Measurements from ENCODE around the gene TDRD9. TPM values are rescaled to one million over a fixed set of nuclear protein-coding genes. Genes with fewer than 3 reads are reported as not detected.

The TDRD9 gene
- total and polyA plus RNA-seq, 2 experiments from 2014 or later: not detected

DNA sequence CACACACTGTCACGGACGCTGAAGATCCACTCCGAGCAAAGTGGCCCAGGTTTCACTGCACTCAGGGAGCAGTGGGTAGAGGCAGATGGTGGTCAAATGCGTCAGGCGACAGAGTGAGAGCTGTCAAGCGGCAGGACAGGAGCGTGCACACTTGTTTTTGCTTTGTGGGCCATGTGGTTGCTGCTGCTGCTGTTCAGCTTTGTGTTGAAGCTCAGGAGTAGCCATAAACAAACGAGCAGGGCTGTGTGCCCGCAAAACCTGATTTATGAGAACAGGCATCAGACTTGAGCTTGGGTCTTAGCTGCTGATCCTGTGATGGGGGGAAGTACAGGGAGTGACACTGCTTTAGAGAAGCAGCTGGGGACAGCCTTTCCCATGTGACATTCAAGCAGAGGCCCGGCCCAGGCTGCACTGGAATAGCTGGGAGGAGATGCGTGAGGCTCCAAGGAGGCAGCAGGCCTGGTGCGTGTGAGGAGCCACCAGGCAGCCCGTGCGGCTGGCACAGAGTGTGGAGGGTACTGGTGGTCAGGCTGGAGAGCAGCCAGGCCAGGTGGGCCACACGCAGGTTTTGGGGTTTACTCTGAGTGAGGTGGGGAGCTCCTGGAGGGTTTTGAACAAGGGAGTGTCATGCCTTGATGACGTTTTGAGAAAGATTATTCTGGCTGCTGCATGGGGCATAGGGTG, 126.1 kb downstream of the TDRD9 start:
- H3K4me3 ChIP-seq: no peak overlapping the region
- DNase-seq: no peak
- TF ChIP-seq EZH2 (IDR thresholded peaks at IDR 0.05; ENCODE audit: insufficient read depth, poor library complexity, severe bottlenecking): no peak
- TF ChIP-seq EZH2phosphoT487 (IDR thresholded peaks at IDR 0.05; ENCODE audit: insufficient read depth, low read depth): no peak
- H3K9me2 ChIP-seq (ENCODE audit: insufficient read depth): no peaks in the 10 kb centered on the region
- no peaks in the 10 kb centered on the region for H3K4me1 ChIP-seq (ENCODE audit: insufficient read depth)
- no peak overlapping the region for H3K27ac ChIP-seq
- no peak overlapping the region for H3K4me2 ChIP-seq (ENCODE audit: unreplicated experiment)
- no peak overlapping the region for H2AFZ ChIP-seq
- H4K20me1 ChIP-seq (ENCODE audit: insufficient read depth): no peaks in the 10 kb centered on the region
- no peaks in the 10 kb centered on the region for H3K9me3 ChIP-seq (ENCODE audit: low read depth)
- 35 to 36% methylated on average over 16 of the region's 16 CpGs for WGBS, 2 experiments (ENCODE audit: low coverage in 1 of 2, low lambda C conversion rate in 2 of 2, missing lambda C conversion rate in 2 of 2)
- peaks cover 37% of the 10 kb centered on the region; the same call in 1 of the 2 replicates for H3K27me3 ChIP-seq (replicated peaks; ENCODE audit: insufficient read depth)
- no peaks in the 10 kb centered on the region for H3K79me2 ChIP-seq (ENCODE audit: insufficient read depth)
- in situ Hi-C loops (cut with MboI): no loop called here
- no peaks in the 10 kb centered on the region for H3F3A ChIP-seq (ENCODE audit: insufficient read depth)
- no peaks in the 10 kb centered on the region for H3K36me3 ChIP-seq (ENCODE audit: low read depth)
- no peak overlapping the region for H3K9ac ChIP-seq

DNA sequence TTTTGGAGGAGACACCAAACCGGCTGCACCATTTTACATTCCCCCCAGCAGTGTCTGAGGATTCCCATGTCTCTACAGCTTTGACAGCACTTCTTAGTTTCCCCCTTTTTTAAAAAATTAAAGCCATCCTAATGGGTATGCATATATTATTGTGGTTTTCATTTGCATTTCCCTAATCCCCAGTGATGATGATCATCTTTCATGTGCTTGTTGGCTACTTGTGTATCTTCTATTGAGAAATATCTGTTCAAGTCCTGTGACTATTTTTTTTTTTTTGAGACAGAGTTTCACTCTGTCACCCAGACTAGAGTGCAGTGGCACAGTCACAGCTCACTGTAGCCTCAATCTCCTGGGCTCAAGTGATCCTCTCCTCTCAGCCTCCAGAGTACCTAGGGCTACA, 134.0 kb downstream of the TDRD9 start:
- no peaks in the 10 kb centered on the region for H3K79me2 ChIP-seq (ENCODE audit: insufficient read depth)
- no peak for TF ChIP-seq EZH2 (IDR thresholded peaks at IDR 0.05; ENCODE audit: insufficient read depth, poor library complexity, severe bottlenecking)
- no peak for TF ChIP-seq EZH2phosphoT487 (IDR thresholded peaks at IDR 0.05; ENCODE audit: insufficient read depth, low read depth)

DNA sequence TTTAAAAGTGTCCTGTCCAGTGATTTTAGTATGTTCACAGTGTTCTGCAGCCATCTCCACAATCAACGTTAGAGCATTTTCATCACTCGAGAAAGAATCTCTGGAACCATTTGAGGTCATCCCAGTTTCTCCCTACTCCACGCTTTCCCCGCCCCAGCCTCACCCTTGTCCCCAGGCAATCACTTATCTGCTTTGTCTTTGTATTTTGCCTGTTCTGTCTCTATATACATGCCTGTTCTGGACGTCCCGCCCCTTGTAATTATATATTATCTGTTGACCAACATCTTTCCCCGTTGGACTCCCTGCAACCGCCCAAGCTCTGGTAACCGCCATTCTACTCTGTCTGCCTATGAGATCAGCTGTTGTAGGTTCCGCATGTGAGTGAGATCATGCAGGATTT, 135.7 kb downstream of the TDRD9 start:
- no peak for DNase-seq

More for the DNA sequence above, 134.0 kb downstream of the TDRD9 start:
- Histone ChIP-seq H3F3A (ENCODE audit: insufficient read depth) (no peaks in the 10 kb centered on the region), H3K4me2 (ENCODE audit: unreplicated experiment) (no peak overlapping the region), H3K9ac (no peak overlapping the region), H3K4me1 (ENCODE audit: insufficient read depth) (no peaks in the 10 kb centered on the region), H3K27me3 (replicated peaks; ENCODE audit: insufficient read depth) (0 out of 2 replicates have a peak, but pooled peaks cover 3% of the 10 kb centered on the region), H3K9me3 (ENCODE audit: low read depth) (no peaks in the 10 kb centered on the region), H3K4me3 (no peak overlapping the region), H3K27ac (no peak overlapping the region), H3K36me3 (ENCODE audit: low read depth) (no peaks in the 10 kb centered on the region), H2AFZ (no peak overlapping the region), H3K9me2 (ENCODE audit: insufficient read depth) (no peaks in the 10 kb centered on the region), H4K20me1 (ENCODE audit: insufficient read depth) (no peaks in the 10 kb centered on the region)
- in situ Hi-C loops (cut with MboI): no loop called here
- DNase-seq: no peak
- WGBS, 2 experiments (ENCODE audit: low coverage in 1 of 2, low lambda C conversion rate in 2 of 2, missing lambda C conversion rate in 2 of 2): 41 to 44% methylated on average over 1 of the region's 1 CpG

DNA sequence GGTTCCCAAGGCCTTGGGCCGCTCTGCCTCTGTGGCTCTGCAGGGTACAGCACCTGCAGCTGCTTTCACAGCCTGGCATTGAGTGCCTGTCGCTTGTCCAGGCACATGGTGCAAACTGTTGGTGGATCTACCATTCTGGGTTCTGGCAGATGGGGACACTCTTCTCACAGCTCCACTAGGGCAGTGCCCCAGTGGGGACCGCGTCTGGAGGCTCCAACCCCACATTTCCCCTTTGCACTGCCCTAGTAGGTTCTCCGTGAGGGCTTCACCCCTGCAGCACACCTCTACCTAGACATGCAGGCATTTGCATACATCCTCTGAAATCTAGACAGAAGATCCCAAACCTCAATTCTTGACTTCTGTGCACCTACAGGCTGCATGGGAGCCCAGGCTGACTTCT, 138.0 kb downstream of the TDRD9 start:
- 22 to 34% methylated on average over 5 of the region's 5 CpGs for WGBS, 2 experiments (ENCODE audit: low coverage in 1 of 2, low lambda C conversion rate in 2 of 2, missing lambda C conversion rate in 2 of 2)
- Histone ChIP-seq H3K9me2 (ENCODE audit: insufficient read depth) (no peaks in the 10 kb centered on the region), H3K4me1 (ENCODE audit: insufficient read depth) (no peaks in the 10 kb centered on the region), H2AFZ (no peak overlapping the region), H4K20me1 (ENCODE audit: insufficient read depth) (no peaks in the 10 kb centered on the region), H3K27ac (no peak overlapping the region), H3K9me3 (ENCODE audit: low read depth) (no peaks in the 10 kb centered on the region), H3K79me2 (ENCODE audit: insufficient read depth) (no peaks in the 10 kb centered on the region), H3K4me3 (no peak overlapping the region), H3K4me2 (ENCODE audit: unreplicated experiment) (no peak overlapping the region), H3K9ac (no peak overlapping the region), H3K27me3 (replicated peaks; ENCODE audit: insufficient read depth) (peaks cover 26% of the 10 kb centered on the region), H3F3A (ENCODE audit: insufficient read depth) (no peaks in the 10 kb centered on the region), H3K36me3 (ENCODE audit: low read depth) (no peaks in the 10 kb centered on the region)
- in situ Hi-C loops (cut with MboI): no loop called here
- DNase-seq: no peak
- TF ChIP-seq EZH2phosphoT487 (IDR thresholded peaks at IDR 0.05; ENCODE audit: insufficient read depth, low read depth) (no peak), EZH2 (IDR thresholded peaks at IDR 0.05; ENCODE audit: insufficient read depth, poor library complexity, severe bottlenecking) (no peak)

More for the DNA sequence above, 135.7 kb downstream of the TDRD9 start:
- Histone ChIP-seq H3K27ac (no peak overlapping the region), H3K9ac (no peak overlapping the region), H3K4me3 (no peak overlapping the region), H3F3A (ENCODE audit: insufficient read depth) (no peaks in the 10 kb centered on the region), H3K27me3 (replicated peaks; ENCODE audit: insufficient read depth) (peaks cover 12% of the 10 kb centered on the region; the same call in 1 of the 2 replicates), H4K20me1 (ENCODE audit: insufficient read depth) (no peaks in the 10 kb centered on the region), H3K79me2 (ENCODE audit: insufficient read depth) (no peaks in the 10 kb centered on the region), H3K4me1 (ENCODE audit: insufficient read depth) (no peaks in the 10 kb centered on the region), H3K36me3 (ENCODE audit: low read depth) (no peaks in the 10 kb centered on the region), H3K9me3 (ENCODE audit: low read depth) (no peaks in the 10 kb centered on the region), H3K4me2 (ENCODE audit: unreplicated experiment) (no peak overlapping the region), H3K9me2 (ENCODE audit: insufficient read depth) (no peaks in the 10 kb centered on the region), H2AFZ (no peak overlapping the region)
- TF ChIP-seq EZH2 (IDR thresholded peaks at IDR 0.05; ENCODE audit: insufficient read depth, poor library complexity, severe bottlenecking): no peak
- TF ChIP-seq EZH2phosphoT487 (IDR thresholded peaks at IDR 0.05; ENCODE audit: insufficient read depth, low read depth): no peak
- WGBS, 2 experiments (ENCODE audit: low coverage in 1 of 2, low lambda C conversion rate in 2 of 2, missing lambda C conversion rate in 2 of 2): 42 to 43% methylated on average over 9 to 10 of the region's 10 CpGs
- in situ Hi-C loops (cut with MboI): no loop called here
